ENCODE measurements around the gene METTL26.

DNA sequence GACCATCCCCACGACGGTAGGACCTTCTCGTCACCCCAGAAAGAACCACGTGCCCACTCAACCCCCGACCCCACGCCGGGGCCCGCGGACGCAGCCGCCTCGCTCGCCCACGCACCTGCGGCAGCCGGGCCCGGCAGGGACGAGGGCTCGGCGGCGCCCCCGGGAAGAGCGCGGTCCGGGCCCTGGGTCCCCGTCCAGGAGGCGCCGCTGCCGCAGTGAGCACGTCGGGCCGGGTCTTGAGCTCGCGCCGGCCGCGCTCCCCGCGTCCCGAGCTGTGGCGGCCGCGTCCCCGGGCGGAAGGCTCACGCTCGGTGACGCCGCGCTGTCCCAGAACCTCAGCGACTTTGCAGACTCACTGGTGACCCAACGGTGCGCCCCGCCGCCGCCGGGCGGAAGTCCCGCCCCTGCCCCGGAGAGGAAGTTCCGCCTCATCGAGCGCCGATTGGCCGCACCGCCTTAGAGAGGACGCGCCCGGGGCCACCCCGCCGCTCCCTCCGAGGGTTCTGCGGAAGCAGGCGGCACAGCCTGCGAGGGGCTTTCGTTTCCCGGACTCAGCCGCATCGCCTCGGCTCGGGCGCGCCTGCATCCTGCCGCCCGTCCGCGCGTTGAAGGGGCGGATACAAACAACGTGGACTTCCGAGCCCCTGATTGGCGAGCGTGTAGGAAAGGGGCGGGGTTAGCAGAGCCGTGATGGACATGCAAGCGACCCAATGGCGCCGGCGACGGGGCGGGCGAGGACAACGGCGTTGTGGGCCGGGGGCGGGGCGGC is 47.0 kb downstream of the METTL26 start:
- TF ChIP-seq, protein P1, sequence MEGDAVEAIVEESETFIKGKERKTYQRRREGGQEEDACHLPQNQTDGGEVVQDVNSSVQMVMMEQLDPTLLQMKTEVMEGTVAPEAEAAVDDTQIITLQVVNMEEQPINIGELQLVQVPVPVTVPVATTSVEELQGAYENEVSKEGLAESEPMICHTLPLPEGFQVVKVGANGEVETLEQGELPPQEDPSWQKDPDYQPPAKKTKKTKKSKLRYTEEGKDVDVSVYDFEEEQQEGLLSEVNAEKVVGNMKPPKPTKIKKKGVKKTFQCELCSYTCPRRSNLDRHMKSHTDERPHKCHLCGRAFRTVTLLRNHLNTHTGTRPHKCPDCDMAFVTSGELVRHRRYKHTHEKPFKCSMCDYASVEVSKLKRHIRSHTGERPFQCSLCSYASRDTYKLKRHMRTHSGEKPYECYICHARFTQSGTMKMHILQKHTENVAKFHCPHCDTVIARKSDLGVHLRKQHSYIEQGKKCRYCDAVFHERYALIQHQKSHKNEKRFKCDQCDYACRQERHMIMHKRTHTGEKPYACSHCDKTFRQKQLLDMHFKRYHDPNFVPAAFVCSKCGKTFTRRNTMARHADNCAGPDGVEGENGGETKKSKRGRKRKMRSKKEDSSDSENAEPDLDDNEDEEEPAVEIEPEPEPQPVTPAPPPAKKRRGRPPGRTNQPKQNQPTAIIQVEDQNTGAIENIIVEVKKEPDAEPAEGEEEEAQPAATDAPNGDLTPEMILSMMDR (IDR thresholded peaks at IDR 0.05) = no peak
- TF ChIP-seq POLR2A (IDR thresholded peaks at IDR 0.05) = peak in 1 of 4 donors; percentile 58

All from stomach (tissue), 4 donors.